Ecto neural progenitor cell (in vitro differentiated cells): ENCODE results near the gene SMARCB1.

Experiments
- DNase-seq: peaks from one replicate; pipeline ENCODE4 v3.0.0-alpha.2; 2018; ENCODE audit warnings: low spot score

The SMARCB1 gene

GRCh38 chr22:23786752-23787599 is at the start of gene SMARCB1:
TSS of gene SMARCB1 (plus strand) at chr22:23786966. CDS start at chr22:23787170, 204 bp downstream.
- DNase-seq = peak; percentile 94

- no peak for DNase-seq
Observed at GRCh38 chr22:23737696-23738095, 49.1 kb upstream of the SMARCB1 start.

GRCh38 chr22:23742505-23743264 is 44.1 kb upstream of the SMARCB1 start:
- DNase-seq = no peak

- DNase-seq = no peak
Observed at GRCh38 chr22:23743303-23743705, 43.5 kb upstream of the SMARCB1 start.

GRCh38 chr22:23744001-23744400 is 42.8 kb upstream of the SMARCB1 start:
- DNase-seq = no peak

- no peak for DNase-seq
Observed at GRCh38 chr22:23744485-23744884, 42.3 kb upstream of the SMARCB1 start.

GRCh38 chr22:23745791-23746190 is 41.0 kb upstream of the SMARCB1 start:
- no peak for DNase-seq

GRCh38 chr22:23749841-23750301 is 36.9 kb upstream of the SMARCB1 start:
- DNase-seq = no peak

- no peak for DNase-seq
Observed at GRCh38 chr22:23750367-23750713, 36.4 kb upstream of the SMARCB1 start.

- DNase-seq = peak; percentile 92
Observed at GRCh38 chr22:23750714-23751440, 35.9 kb upstream of the SMARCB1 start, which contains the start of gene ZNF70. TSS of gene ZNF70 (minus strand) at chr22:23751112. CDS start at chr22:23745140, 5,972 bp downstream.

GRCh38 chr22:23751441-23751996 is 35.2 kb upstream of the SMARCB1 start:
- no peak for DNase-seq

GRCh38 chr22:23752090-23752691 is 34.6 kb upstream of the SMARCB1 start:
- no peak for DNase-seq

- DNase-seq = no peak
Observed at GRCh38 chr22:23752750-23753149, 34.0 kb upstream of the SMARCB1 start.

- DNase-seq = no peak
Observed at GRCh38 chr22:23753385-23753784, 33.4 kb upstream of the SMARCB1 start.

- no peak for DNase-seq
Observed at GRCh38 chr22:23754220-23754919, 32.4 kb upstream of the SMARCB1 start, which contains the start of gene VPREB3. TSS of gene VPREB3 (minus strand) at chr22:23754425. CDS start at chr22:23754363, 62 bp downstream.

GRCh38 chr22:23754980-23755636 is 31.7 kb upstream of the SMARCB1 start:
- no peak for DNase-seq

GRCh38 chr22:23755711-23756110 is 31.1 kb upstream of the SMARCB1 start:
- DNase-seq = no peak

GRCh38 chr22:23756891-23757290 is 29.9 kb upstream of the SMARCB1 start:
- DNase-seq = no peak

GRCh38 chr22:23759566-23759965 is 27.2 kb upstream of the SMARCB1 start:
- no peak for DNase-seq

GRCh38 chr22:23760056-23760455 is 26.7 kb upstream of the SMARCB1 start:
- DNase-seq = no peak
